Fibroblast of villous mesenchyme (primary cell): ENCODE results near the gene GLIS1. TPM values are rescaled to one million over a fixed set of nuclear protein-coding genes. Genes with fewer than 3 reads are reported as not detected.

Source experiments
- DNase-seq: peaks from one replicate; pipeline ENCODE4 v3.0.0-alpha.2; 2010; ENCODE audit warnings: low read depth
- H3K4me3 ChIP-seq: 2 replicates; pipeline ENCODE4 v1.5.1; 2011; ENCODE audit warnings: low read depth, mild to moderate bottlenecking, low read length
- CTCF ChIP-seq: IDR thresholded peaks from 2 replicates; pipeline ENCODE4 v1.5.1; 2012; ENCODE audit warnings: low read depth, mild to moderate bottlenecking, low read length; ENCODE audit not compliant: insufficient read depth
- total RNA-seq: library from RNA; depleted of rRNA; stranded (reverse); fragments of >200 nt; gene quantifications from 2 replicates; pipeline ENCODE4 v1.2.3, GENCODE V29; 2012

GLIS1 gene
- total RNA-seq, 1 donor = 0.43 TPM

GRCh38 chr1:53601031-53601745, 137.8 kb downstream of the GLIS1 start:
- H3K4me3 ChIP-seq = no peak overlapping the region
- TF ChIP-seq CTCF = no peak
- DNase-seq = no peak

GRCh38 chr1:53600561-53600960, 138.4 kb downstream of the GLIS1 start:
- DNase-seq = no peak
- H3K4me3 ChIP-seq = no peak overlapping the region
- TF ChIP-seq CTCF = no peak

- H3K4me3 ChIP-seq = no peak overlapping the region
- TF ChIP-seq CTCF = no peak
- no peak for DNase-seq
Measured at GRCh38 chr1:53600001-53600400, 139.0 kb downstream of the GLIS1 start.

- TF ChIP-seq CTCF = no peak
- no peak for DNase-seq
- no peak overlapping the region for H3K4me3 ChIP-seq
Measured at GRCh38 chr1:53599481-53599880, 139.5 kb downstream of the GLIS1 start.

- DNase-seq = no peak
- no peak overlapping the region for H3K4me3 ChIP-seq
- no peak for TF ChIP-seq CTCF
Measured at GRCh38 chr1:53598966-53599365, 140.0 kb downstream of the GLIS1 start.

GRCh38 chr1:53595906-53596305, 143.1 kb downstream of the GLIS1 start:
- no peak overlapping the region for H3K4me3 ChIP-seq
- no peak for DNase-seq
- TF ChIP-seq CTCF = no peak
